ENCODE measurements around the gene CSTB.

CSTB gene

GRCh38 chr21:43810505-43811261 is 34.6 kb upstream of the CSTB start:
- peak; percentile 74 to 95 (median 86) for DNase-seq

GRCh38 chr21:43809853-43810504 is 33.9 kb upstream of the CSTB start:
- DNase-seq, result no peak

GRCh38 chr21:43809346-43809799 is 33.3 kb upstream of the CSTB start:
- DNase-seq, result no peak

DNA sequence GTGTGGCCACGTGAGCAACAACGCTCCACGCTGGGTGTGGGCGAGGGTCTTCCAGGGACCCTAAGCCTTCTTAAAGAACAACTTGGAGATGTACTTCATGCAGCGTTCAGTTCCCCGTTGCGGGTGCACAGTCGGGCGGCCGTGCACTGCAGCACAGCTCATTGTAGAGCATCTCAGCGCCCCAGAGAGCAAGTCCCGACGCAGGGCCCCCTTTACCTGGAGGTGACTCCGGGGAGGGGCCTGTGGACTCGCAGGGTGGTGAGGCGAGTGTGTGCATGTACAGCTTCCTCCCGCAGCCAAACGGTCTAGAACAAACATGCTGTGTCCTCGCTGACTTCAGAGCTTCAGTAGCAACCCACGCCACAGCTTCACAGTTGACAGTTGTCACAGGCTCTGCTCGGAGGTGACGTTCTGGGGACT is 32.7 kb upstream of the CSTB start:
- no peak for DNase-seq

DNA sequence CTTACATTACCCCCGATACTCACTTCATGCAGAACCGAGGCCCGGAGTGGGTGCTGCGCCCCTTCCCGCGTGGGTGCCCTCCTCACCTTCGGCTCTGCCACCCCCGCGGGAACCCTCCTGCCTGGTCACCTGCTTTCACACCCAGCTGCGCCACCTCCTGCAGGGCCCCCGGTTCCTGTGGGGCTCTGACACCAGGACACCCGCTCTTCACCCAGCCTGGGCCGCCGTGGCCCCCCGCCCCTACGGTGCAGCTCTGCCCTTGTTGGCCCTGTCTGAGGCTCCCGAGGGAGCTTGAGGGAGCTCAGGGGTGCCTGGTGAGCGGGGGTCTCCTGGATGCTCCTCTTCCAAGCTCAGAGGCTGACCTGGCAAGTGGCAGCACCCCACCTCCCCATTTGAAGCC is 32.3 kb upstream of the CSTB start:
- DNase-seq, result no peak

GRCh38 chr21:43806017-43806710 is 30.1 kb upstream of the CSTB start:
- no peak for DNase-seq

DNA sequence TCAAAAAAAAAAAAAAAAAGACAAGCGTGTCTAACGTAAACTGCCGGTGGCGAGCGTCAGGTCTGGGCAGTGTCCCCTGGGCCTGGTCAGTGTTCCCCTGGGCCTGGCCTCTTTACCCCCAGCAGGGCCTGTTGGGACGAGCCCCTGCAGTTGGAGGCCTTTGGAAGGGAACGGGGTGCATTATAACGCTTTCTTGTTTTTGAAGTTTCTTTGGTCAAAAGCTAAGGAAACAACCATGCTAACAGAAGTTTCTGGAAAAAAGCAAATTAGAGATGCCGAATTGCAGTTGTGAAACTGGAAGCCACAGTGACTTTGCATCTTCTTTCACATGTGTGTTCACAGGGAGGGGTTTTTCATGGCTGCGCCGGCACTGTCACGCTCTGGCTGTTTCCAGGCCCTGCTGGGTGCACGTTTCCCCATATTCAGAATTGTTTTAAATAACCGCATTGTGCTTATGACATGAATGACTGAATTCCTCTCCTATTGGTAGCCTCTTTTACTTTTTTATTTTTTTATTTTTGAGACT is 29.2 kb upstream of the CSTB start:
- no peak for DNase-seq

GRCh38 chr21:43803558-43804300 is 27.6 kb upstream of the CSTB start:
- no peak for DNase-seq

DNA sequence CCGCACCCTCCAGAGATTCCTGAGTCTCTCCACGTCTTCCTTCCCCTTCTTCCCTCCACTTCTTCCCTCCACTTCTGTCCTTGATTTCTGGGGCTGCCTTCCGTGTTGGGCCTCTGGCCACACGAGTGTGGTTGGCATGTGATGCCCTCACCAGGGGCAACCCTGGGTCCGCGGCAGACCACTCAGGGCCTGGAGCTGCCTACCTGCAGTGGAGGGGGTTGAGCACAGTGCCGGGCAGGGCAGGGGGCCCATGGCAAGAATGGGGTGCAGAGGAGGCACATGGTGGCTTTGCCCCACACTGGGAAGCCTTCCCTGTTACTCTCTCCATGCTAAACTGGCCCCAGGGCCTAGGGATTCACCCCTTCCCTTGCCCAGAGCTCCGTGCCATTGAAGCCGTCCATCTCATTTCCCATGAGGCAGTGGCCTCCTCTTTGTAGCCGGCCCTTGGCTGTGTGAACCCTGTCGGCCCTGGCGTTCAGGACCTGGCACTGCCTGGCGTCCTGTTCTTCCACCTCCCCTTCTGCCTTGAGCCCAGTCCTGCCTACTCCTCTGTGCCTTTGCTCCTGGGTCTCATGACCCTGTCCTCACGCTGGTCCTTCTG is 26.7 kb upstream of the CSTB start:
- DNase-seq, result no peak

DNA sequence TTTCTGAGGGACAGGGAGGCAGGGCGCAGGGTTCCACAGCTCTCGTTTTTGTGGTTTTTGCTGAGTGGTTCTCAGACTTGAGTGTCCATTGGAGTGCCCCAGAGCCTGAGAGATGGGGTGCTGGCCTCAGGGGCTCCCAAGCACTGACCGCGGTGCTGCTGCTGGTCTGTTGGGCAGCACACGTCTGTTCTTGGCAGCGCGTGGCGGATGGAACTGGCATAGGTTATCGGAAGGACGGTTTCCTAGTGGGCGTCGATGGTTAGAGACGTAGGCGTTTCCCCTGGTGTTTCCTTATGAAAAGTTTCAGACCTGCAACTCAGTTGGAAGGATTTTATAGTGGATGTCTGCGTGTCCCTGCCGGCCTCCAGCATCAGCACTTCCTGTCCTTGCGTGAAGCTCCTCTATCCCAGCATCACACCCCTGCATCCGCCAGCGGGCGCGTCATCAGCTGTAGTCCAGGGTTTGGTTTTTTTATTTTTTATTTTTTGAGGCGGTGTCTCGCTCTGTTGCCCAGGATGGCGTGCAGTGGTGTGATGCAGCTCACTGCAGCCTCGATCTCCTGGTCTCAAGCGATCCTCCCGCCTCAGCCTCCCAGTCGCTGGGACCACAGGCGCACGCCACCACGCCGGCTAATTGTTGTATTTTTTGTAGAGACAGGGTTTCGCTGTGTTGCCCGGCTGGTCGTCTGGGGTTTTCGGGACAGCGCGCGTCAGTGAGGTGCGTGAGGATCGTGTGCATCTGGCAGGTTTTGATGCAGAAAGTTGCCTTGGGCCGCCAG is 25.1 kb upstream of the CSTB start:
- DNase-seq, result no peak

GRCh38 chr21:43800566-43800965 is 24.5 kb upstream of the CSTB start:
- no peak for DNase-seq

- DNase-seq, result no peak
Measured at GRCh38 chr21:43800124-43800523, 24.0 kb upstream of the CSTB start.

DNA sequence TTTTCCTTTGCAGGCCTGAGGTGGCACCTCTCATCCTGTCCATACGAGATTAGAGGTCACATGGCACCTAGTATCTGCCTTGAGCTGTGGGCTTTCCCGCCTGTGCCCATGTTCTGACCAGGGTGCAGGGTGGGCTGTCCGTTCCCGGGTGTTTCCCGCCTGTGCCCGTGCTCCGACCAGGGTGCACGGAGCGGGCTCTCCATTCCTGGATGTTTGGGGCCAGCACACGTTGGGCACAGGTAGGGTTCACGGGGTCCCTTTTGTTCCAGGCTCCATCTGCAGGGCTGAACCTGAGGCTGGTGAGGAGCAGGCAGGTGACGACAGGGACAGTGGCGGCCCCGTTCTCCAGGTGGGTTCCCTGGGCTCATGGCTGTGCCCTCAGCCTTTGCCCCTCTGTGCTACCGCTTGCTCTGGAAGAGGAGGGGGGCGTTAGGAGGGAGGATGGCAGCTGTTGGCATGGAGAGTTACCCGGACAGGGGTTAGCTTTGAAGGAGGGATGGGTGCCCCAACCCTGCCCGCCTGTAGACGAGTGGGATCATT is 23.3 kb upstream of the CSTB start:
- DNase-seq, result no peak

DNA sequence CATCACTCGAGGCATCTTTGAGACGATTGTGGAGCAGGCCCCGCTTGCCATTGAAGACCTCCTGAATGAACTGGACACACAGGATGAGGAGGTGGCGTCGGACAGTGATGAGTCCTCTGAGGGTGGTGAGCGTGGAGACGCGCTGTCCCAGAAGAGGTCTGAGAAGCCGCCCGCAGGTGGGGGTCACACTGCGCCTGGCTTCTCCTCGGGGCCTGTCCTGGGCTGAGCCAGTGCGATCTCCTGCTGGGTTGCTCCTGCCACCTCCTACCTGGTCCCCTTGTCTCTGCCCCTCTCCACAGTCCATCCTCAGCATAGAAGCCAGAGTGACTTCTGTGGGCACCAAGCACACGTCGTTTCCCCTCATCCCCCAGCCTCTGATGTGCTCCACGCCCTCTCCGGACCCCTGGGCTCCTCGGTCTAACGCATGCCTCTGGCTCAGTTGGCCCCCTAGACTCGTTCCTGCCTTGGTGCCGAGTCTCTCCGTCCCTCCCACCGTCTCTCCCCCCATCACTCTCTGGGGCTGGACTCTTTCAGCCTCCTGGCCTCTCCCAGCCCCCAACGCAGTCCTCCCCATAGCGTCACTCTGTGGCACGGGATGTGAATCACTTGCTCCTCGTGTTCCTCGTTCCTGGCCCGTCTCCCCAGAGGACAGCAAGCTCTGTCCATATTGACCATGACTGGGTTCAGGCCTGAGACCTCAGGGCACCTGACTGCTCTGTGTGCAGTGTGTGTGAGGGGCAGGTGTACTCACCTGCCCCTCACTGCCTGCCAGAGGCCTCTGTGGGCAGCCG is 22.0 kb upstream of the CSTB start:
- DNase-seq, result no peak

GRCh38 chr21:43797415-43797814 is 21.3 kb upstream of the CSTB start:
- no peak for DNase-seq

DNA sequence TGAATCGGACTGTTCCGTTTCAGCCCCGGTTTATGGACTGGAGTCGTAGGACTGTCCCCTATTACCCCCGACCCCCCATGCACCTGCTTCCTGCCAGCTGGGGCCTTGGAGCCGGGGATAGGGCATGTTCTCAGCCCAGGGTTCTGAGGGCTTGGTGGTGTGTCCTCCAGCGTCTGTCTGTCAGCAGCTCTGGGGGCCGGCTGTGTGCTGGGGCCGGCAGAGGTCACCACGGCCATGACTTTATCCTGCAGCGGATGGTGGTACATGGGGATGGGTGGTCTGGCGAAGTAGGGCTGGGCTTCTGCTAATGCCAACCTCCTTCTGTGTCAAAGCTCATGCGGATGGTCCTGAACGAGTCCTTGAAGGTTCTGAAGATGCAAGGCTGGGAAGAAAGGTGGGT is 18.7 kb upstream of the CSTB start:
- DNase-seq, result no peak

- no peak for DNase-seq
Measured at GRCh38 chr21:43794311-43794710, 18.2 kb upstream of the CSTB start.

DNA sequence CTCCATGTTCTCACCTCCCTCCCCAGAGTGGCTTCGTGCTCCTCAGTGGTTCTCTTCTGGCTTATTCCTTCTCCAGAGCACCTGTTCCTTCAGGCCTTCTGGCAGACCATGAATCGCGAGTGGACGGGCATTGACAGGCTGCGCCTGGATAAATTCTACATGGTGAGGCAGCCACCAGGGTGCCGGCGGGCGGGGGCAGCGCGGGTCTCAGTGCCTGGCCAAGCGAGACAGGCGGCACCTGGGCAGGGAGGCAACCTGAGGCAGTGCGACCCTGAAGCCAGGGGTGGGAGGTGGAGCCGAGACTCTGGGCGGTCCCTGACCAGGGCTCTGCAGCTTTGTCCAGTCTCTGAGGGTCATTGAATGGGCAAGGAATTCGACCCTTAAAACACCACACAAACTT is 17.1 kb upstream of the CSTB start:
- DNase-seq, result no peak

GRCh38 chr21:43792406-43792805 is 16.3 kb upstream of the CSTB start:
- no peak for DNase-seq

DNA sequence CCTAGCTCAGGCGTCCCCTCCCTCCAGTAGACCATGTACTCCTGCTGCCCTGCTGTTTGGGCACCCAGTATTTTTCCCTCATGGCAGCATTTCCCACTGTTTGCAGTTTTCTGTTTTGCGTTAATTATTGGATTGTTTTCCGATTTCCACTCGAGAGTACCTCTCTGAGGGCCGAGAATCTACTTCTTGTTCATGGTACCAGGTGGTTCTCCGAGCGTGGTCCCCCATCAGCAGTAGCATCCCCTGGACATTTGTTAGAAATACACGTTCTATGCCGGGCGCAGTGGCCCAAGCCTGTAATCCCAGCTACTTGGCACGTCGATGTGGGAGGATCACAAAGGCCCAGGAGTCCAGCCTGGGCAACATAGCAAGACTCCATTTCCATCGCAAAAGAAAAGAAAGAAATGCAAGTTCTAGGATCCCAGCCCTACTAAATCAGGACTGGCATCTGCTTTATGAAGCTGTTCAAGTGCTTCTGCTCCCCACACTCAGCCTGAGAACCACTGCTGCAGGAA is 14.0 kb upstream of the CSTB start:
- no peak for DNase-seq
